Stimulated activated CD8-positive, alpha-beta memory T cell treated with anti-CD3 and anti-CD28 coated beads, Interleukin-15, amount 100 ng/mL, for 4 hours (primary cell): ENCODE measurements around the gene RASGEF1C.
"Not testable (repeated sequence)": the region's sequence is repeated elsewhere in the genome, so short reads cannot be mapped to it uniquely, and the experiment has no call there.

Experiments used
- DNase-seq, 2 donors: peaks; one replicate each; pipeline ENCODE4 v3.0.0-alpha.2; 2020; ENCODE audit warnings: low read depth in 2 of 2

The RASGEF1C gene

DNA sequence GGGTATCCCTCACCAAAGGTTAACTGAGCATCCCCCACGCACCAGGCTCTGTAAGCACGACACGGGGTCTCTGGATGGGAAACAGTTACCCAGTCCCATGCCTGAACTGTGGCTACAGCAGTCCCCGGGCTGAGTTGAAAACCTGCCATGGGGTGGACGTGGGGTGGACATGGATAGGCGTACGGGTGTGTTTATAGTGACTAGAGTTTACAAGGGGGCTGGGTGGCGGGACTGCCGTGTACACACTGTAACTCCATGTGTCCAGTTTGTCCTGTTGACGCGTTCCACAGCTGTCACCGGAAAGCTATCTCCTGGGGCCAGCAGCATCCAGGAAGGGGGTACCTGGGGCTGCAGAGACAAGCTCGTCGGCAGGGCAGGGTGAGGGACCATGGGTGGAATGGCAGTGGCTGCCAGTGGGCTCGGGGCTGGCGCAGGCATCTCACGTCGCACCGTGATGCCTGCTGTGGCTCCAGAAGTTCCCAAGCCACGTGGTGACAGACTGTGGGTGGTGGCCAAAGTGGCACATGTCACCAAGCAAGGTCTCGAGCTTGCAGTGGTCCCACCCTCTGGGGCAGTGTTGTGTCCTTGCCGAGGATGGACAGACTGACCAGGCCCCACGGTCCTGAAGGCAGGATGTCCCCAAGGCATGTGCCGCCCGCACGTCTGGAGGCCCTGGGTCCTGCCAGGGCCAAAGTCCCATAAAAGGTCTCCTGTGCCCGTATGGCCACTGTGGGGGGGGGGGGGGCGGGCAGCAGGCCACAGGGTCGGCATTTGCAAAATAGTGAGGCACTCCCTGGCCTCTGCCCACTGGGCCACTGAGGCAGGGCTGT, 108.2 kb downstream of the RASGEF1C start:
- no peak for DNase-seq

DNA sequence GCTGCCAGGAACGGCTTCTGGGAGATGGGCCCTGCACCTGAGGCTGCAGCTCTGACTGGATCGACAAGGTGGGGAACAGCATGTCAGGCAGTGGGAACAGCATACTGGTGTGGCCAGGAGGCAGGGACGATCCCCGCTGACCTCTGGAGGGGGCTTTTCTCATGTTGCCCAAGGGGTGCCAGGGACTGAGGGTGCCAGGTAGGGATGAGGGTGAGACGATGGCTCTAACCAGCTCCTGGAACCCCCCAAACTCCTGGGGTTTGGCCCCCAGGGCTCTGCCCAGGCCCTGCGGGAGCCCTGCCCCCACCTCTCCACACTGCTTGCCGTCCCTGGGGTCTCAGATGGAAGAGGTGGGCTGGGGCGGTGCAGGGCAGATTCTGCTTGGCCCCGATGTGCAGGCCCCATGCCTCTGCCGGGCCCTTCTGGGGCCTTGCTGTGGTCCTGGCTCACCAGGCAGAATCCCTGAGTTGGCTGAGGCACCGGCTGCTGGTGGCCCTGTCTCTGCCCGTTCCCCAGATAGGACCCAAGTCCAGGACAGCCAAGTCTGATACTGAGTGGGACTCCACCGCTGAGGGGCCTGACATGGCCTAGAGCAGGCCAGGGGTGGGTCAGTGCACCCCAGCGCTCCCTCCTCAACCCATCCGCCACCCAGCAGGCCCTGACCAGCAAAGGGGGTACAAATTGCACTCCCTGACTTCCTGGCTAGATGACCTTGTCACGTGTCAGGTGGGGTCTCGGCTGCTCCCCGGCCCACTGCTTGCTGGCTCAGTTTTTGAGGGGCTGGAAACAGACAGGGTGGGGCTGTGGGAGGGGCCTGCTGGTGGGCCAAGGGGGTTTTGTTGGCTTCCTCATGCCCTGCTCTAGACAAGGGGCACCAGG, 109.0 kb downstream of the RASGEF1C start:
- no peak for DNase-seq

DNA sequence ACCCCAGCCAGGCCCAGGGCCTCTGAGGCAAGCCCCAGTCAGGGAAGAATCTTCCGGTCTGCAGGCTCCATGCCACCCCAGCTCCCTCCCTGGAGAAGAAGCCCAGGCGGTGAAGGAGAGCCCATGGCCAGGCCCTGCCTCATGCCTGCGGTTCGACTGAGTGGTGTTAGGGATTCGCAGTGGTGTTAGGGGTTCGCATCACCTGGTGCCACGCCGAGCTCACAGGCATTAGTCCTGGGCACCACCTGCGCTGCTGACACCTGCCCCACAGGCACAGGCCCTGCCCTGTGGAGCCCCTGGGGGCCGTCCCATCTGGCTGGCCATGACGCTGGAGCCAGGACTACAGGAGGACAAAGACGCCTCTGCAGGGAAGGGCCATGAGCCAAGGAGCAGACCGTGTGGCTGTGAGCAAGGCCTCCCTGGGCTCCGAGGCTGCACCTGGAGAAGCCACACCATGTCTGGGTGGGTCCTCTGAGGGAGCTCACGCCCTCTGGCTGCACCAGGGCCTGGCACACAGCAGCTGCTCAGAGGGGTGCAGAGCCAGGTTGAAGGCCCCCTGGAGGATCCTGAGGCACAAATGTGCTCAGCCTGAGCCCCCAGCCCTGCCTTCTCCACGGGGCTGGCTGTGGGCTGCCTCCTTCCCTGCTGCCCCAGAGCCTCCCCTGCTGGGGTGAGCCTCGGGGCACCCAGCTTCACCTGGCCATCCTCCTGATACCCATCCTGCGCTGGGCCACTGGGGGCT, 109.8 kb downstream of the RASGEF1C start:
- DNase-seq = no peak

DNA sequence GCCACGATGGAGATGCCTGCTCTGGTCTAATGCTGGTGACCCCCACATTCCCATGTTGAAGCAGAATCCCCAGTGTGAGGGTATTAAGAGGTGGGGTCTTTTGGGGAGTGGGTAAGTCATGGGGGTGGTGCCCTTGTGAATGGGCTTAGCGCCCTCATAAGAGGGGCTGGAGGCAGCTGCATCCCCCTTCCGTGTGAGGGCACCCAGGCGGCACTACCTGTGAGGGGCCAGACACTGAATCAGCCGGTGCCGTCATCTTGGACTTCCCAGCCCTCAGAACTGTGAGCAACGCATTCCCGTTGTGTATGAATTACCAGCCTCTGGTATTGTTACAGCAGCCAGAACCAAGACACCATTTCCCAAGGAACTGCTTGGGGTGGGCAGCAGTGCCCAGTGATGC, 110.5 kb downstream of the RASGEF1C start:
- DNase-seq = no peak

DNA sequence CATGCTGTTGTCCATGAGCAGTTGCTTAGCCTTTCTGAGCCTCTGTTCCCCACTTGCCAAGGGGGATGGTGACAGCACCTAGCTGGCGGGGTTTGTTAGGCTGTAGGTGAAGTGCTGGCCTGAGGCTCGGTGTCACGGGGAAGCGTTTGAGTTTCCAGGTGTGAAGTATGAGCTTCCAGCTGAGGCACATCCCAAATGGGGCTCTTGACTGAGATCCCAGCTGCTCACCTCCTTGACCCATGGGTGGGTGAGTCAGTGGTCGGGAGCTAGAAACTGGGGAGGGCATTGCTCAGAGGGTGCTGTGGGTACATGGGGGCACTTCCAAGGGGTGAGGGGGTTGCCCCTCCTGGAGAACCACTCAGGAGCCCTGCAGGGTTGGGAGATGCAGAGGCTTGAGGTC, 111.1 kb downstream of the RASGEF1C start:
- DNase-seq = no peak

DNA sequence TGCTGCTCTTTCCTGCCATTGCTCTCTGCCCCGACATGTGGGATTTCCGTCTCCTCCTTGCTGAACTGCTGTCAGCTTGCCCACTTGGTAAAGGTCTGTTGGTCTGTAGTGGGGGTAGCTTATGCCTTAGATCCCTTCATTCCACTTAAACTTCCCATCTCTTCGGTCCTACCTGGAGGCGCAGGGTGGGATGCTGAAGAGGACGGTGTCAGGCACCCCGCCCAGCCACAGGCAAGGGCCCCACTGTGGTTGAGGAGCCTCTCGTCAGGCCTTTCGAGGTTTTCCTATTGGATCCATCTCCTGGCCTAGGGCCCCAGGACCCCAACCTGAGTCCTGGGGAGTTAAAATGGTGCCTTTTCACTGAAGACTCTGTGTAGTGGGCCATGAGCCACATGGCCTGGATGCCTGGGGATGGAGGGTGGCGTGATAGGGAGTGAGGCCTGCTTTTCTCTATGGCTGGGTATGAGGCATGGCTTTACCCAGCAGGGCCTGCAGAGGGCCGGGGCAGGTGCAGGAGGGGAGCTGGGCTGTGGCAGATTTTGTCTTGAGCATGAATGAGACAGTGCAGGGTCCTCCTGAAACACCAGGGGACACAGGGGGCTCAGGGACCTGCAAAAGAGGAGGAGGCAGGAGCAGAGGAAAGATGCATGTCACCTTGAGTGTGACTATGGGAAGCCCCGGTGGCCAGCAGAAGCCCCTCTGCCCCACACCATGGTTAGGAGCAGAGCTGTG, 111.7 kb downstream of the RASGEF1C start:
- no peak for DNase-seq

DNA sequence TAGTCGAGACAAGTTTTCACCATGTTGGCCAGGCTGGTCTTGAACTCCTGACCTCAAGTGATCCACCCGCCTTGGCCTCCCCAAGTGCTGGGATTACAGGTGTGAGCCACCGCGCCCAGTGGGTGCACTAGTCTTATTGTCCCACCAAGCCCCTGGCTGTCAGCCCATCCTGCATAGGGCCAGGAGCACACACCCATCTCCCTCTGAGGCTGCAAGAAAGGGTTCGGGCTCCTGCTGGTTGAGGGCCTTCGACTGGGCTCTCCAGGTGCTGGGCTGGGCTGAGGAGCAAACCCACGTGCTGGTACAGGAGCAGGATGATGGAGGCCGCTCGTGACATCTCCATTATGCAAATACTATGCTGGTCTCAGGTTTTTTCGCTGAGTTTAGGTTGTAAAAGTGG, 112.4 kb downstream of the RASGEF1C start:
- no peak for DNase-seq

DNA sequence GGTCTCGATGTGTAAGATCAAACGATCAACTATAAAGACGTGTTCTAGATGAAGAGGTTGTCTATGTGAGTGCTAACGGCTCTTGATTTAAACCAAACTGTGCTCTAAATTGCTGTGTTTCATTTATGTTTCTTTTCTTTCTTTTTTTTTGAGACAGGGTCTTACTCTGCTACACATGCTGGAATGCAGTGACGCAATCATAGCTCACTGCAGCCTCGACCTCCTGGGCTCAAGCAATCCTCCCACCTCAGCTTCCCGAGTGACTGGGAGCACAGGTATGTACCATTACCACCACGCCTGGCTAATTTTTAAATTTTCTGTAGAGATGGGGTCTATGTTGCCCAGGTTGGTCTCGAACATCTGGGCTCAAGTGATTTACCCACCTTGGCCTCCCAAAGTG, 113.5 kb downstream of the RASGEF1C start:
- DNase-seq = no peak

DNA sequence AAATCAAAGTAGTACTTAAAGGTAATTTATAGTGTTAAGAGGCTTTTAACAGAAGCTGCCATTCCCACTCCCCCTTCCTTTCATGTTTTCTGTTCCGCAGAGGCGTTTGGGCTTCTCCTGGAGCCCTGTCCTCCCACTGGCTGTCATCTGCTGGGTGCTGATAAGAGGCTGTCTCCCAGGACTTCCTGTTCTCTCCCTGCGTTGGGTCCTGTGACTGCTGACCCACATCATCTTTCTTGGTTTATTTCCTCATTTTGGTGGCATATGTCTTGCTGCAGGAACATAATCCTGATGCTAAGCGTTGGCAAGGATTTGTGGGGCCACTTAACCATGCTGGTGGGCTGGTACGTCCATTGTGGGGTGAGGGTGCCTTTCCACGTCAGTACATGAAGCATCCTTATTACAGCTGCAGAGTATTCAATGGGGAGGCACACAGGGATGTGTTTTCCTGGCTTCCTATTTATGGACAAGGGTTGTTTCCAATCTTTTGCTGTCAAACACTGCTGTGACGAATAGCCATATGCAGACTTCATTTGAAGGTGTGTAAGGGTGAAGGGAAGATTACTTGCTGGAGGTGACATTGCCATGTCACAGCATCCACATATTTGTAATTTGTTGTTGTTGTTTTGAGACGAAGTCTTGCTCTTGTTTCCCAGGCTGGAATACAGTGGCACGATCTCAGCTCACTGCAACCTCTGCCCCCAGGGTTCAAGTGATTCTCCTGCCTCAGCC, 115.2 kb downstream of the RASGEF1C start:
- no peak for DNase-seq

DNA sequence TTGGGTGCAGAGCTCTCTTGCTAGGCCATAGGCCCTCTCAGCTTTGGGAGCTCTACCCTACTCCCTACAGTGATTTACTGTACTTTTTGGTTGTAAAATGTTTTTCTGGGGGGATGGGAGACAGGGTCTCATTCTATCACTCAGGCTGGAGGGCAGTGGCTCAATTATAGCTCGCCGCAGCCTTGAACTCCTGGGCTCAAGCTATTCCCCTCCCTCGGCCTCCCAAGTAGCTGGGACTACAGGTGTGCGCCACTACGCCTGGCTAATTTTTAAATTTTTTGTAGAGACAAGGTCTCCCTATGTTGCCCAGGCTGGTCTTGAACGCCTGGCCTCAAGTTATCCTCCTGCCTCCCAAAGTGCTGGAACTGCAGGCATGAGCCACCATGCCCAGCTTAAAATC, 115.8 kb downstream of the RASGEF1C start:
- no peak for DNase-seq

DNA sequence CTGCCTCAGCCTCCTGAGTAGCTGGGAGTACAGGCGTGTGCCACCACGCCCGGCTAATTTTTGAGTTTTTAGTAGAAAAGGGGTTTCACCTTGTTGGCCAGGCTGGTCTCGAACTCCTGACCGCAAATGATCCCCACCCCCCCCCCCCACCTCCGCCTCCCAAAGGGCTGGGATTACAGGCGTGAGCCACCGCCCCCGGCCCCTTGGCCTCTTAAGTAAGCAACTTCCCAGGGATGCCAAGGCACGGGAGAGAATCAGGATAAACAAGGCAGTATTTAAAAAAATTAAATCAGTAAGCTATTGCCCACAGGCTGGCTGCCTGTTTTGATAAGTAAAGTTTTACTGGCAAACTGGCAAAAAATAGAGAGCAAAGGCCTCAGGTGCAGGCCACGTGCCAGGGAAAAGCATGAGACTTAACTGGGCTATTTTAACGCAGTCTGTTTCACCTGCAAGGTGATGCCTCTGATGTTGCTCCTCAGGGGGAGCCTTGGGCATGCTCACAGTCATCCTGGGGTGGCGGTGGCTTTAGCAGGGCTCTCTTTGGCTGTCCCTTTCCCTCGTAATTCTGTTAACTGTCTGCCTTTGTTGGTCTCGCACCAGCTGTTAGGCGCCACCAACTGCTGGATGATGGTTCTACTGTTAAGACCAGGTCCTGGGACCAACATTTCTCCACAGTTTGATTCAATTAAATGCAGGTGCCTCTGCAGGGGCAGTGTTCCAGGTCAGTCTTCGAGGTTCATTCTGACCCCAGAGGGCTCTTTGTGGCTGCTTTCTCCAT, 118.1 kb downstream of the RASGEF1C start:
- DNase-seq = no peak

DNA sequence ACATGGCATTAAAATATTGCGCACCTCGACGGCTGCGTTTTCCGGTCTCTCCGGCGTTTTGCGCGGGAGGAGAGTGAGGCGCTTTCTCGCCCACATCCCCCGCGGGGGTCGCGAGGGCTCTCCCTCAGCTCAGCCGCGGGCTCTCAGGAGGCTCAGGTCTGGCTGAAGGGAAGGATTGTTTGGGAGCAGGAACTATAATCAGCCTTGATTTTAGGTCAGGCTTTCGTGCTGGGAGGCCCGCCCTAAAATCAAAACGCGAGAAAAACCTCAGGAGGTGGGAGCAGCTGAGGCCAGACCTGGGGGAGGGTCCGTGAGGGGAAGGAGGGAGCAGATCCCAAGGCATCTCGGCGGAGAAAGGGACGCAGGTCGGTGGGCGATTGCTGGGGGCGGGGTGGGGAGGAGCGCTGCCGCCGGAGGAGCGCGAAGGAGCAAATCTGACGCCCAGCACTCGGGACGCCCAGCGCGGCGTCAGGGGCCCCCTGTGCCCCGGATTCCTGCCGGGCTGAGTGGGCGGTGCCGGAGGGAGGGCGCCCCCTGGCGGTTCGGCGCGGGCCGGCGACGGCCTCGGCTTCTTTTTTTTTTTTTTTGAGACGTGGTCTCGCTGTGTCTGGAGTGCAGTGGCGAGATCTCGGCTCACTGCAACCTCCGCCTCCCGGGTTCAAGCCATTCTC, 118.8 kb downstream of the RASGEF1C start:
- peak; percentile 47 to 62 for DNase-seq

DNA sequence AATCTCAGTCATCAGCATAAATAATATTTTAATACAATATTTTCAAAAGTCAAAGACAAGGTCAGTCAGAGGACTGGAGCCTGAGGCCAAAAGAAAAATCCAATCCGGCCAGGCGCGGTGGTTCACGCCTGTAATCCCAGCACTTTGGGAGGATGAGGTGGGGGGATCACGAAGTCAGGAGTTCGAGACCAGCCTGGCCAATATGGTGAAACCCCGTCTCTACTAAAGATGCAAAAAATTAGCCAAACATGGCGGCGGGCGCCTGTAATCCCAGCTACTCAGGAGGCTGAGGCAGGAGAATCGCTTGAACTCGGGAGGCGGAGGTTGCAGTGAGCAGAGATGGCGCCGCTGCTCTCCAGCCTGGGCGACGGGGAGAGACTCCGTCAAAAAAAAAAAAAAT, 119.4 kb downstream of the RASGEF1C start:
- not testable (repeated sequence) for DNase-seq

DNA sequence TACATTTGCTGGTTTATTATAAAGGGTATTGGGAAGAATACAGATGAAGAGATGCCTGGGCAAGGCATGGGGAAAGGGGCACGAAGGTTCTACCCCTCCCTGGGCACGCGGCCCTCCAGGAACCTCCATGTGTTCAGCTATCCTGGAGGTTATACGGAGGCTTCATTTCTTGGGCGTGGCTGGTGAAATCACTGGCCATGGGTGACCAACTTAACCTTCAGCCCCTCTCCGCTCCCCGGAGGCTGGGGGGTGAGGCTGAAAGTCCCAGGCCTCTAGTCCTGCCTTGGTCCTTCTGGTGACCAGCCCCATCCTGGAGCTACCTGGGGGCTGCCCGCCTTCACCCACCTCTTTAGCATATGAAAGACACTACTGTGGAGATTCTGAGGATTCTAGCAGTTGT, 120.5 kb downstream of the RASGEF1C start:
- DNase-seq = no peak

DNA sequence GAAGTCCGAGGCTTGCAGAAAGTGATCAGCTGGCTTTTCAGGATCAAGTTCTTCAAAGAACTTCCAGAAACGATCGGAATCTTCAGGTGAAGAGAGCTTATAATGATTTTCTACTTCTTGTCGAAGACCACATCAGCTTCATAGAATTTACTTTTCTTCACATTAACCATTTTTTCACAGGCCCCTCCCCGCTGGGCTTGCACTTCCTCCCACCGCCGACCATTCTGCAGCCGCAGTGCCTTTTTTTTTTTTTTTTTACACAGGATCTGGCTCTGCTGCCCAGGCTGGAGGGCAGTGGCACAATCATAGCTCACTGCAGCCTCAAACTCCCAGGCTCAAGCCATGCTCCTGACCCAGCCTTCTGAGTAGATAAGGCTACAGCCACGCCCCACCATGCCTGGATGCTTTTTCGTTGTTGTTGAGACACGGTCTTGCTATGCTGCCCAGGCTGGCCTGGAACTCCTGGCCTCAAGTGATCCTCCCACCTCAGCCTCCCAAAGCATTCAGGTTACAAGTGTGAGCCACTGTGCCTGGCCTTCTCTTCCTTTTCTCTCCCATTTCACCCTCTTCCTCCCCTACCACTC, 122.1 kb downstream of the RASGEF1C start:
- no peak for DNase-seq

DNA sequence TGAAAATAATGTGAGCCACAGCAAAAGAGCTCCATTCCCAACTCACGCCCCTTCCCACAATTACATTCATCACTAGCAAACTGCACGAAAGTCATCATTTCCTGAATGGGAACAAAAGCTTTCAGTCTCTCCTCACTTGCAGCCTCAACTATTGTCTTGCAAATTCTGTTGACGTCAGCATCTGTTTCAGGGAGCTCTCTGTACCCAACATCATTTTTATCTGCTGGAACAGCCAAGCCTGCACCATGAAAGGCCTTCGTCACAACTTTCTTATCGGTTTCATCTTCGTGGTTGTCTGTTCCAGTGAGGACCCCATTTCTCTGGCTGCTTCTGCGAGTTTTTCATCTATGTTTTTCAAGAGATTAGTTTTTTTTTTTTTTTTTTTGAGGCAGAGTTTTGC, 123.2 kb downstream of the RASGEF1C start:
- DNase-seq = no peak

DNA sequence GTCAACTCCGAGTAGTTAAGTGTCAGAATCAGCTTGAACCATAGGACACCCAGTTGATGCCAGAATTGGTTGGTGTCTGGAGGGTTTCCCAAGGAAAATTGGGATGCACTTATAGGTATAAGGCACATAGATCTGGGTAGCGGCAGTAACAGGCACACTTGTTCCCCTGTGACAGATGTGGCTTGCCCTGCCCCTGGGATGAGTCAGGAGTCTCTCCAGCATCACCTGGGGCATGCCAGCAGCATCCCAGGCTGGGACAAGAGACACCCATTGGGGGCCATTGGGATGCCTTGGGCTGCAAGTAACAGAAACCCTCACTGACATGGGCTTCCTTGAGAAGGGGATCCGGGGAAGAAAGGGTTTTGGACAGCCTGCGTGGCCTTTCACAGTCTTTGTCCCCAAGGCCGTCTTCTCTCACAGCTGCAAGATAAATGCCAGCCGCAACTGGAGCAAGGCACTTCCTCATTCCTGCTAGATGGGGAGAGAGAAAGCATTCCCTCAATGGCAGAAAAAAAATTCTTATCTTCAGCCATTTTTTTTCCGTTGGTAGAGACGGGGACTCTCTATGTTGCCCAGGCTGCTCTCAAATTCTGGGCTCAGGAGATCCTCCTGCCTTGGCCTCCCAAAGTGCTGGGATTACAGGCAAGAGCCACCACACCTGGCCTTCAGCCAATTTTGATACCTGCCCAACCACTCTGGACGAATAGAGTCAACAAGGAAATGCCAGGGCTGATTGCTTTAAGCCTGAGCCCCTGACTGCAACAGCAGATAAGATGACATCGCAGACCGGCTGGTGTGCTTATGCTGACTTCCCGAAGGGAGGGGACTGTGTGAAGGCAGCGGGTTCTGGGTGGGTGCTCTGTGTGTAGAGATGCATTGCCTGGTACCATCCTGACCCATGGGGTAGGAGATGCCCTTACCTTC, 124.1 kb downstream of the RASGEF1C start:
- no peak for DNase-seq

DNA sequence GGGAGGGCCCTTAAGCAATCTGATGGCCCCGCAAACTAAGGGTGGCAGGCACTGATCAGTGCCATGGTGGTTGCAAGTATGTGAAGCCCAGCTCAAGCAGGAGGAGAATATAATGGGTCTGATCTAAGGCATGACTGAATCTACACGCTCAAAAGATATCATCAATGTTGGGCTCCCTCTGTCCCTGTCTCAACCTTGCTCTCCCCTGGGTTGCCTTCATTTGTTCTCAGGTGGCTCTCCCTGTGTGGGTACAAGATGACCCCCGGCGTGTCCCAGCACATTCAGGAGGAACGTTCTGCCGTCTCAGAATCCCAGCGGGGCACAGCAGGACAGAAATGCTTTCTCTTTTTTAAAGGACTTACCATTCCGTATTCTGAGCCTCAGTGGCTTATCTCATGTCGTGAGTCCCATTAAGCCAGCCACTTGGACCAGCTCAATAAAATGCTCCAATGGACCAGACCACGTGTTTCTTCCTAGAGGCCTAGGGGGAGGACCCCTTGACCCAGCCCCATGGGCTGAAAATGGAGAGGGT, 125.4 kb downstream of the RASGEF1C start:
- DNase-seq = no peak
